ENCODE data around the gene SH3RF1. TPM values are rescaled to one million over a fixed set of nuclear protein-coding genes. Genes with fewer than 3 reads are reported as not detected.

SH3RF1 gene
- total RNA-seq, 1 experiment from 2014 or later, result 11.5 TPM

DNA sequence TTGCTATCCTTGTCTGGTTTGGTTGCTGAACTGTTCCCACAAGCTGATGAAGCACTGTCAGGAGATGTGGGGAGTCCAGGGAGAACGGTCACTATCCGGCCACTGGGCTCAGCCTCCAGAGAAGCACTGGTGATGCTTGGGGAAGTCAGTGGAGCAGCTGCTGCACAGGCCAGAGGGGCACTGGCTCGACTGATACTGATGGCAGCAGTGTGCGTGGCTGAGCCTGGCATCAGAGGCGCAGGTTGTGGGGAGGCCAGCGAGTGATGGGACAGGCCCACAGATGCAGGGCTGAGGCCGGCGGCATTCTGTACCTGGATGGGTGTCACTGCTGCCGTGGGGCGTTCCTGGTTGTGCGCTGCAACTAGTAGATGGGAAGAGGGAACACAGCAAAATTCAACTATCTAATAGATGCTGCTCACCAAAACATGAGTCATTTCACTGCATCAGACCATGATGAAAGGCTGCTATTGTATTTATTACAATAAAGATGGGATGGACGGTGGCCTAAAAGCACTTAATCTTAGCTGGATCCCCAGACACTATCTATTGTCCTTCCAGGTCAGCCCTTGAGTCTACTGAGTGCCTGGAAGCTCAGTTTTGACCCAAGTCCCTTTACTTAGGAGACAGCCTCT is 154.4 kb downstream of the SH3RF1 start:
- no peaks in the 10 kb centered on the region for H3K36me3 ChIP-seq (ENCODE audit: control insufficient read depth, insufficient read depth, low read length)
- H3K27ac ChIP-seq (ENCODE audit: low read length), result no peak overlapping the region
- in situ Hi-C loops (cut with HindIII; ENCODE audit: low pct_unique_long_range_greater_than_20kb, low sequenced_read_pairs) (no loop called here), intact Hi-C loops (cut with micrococcal nuclease; ENCODE audit: unreplicated experiment) (no loop called here)
- no peaks in the 10 kb centered on the region for H3K4me1 ChIP-seq (ENCODE audit: control insufficient read depth, insufficient read depth, low read length)
- H3K27me3 ChIP-seq (ENCODE audit: control insufficient read depth, insufficient read depth, low read length), result no peaks in the 10 kb centered on the region
- H3K9me3 ChIP-seq (ENCODE audit: control insufficient read depth, insufficient read depth, low read depth, low read length), result no peaks in the 10 kb centered on the region
- ChIA-PET CTCF (no interaction called here), POLR2A (no interaction called here)
- BruUV-seq (replicated peaks), result no TSS peak
- H3K4me3 ChIP-seq (ENCODE audit: low read depth in 2 of 2, low read length in 2 of 2), result no peak overlapping the region
- no peak for DNase-seq (ENCODE audit: low read depth, low spot score)
- ATAC-seq, result no peak
- no peak for TF ChIP-seq REST (IDR thresholded peaks at IDR 0.05; ENCODE audit: insufficient read depth in 1 of 2, low read depth in 2 of 2, low read length in 1 of 2)
- no peak for TF ChIP-seq POLR2AphosphoS5 (IDR thresholded peaks at IDR 0.05; ENCODE audit: low read depth, low read length)
- no peak for TF ChIP-seq SIN3A (IDR thresholded peaks at IDR 0.05; ENCODE audit: borderline replicate concordance, insufficient read depth, low read depth, low read length)
- TF ChIP-seq, protein P1, sequence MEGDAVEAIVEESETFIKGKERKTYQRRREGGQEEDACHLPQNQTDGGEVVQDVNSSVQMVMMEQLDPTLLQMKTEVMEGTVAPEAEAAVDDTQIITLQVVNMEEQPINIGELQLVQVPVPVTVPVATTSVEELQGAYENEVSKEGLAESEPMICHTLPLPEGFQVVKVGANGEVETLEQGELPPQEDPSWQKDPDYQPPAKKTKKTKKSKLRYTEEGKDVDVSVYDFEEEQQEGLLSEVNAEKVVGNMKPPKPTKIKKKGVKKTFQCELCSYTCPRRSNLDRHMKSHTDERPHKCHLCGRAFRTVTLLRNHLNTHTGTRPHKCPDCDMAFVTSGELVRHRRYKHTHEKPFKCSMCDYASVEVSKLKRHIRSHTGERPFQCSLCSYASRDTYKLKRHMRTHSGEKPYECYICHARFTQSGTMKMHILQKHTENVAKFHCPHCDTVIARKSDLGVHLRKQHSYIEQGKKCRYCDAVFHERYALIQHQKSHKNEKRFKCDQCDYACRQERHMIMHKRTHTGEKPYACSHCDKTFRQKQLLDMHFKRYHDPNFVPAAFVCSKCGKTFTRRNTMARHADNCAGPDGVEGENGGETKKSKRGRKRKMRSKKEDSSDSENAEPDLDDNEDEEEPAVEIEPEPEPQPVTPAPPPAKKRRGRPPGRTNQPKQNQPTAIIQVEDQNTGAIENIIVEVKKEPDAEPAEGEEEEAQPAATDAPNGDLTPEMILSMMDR (IDR thresholded peaks at IDR 0.05), result no peak
- TF ChIP-seq TCF7L2 (IDR thresholded peaks at IDR 0.05; ENCODE audit: low read depth, low read length), result no peak

GRCh38 chr4:169115897-169116254 is 154.9 kb downstream of the SH3RF1 start:
- no peaks in the 10 kb centered on the region for H3K27me3 ChIP-seq (ENCODE audit: control insufficient read depth, insufficient read depth, low read length)
- no peak overlapping the region for H3K27ac ChIP-seq (ENCODE audit: low read length)
- BruUV-seq (replicated peaks), result no TSS peak
- ATAC-seq (no peak), DNase-seq (ENCODE audit: low read depth, low spot score) (peak; percentile 67)
- H3K4me3 ChIP-seq (ENCODE audit: low read depth in 2 of 2, low read length in 2 of 2), result no peak overlapping the region
- ChIA-PET POLR2A (no interaction called here), CTCF (no interaction called here)
- no peaks in the 10 kb centered on the region for H3K4me1 ChIP-seq (ENCODE audit: control insufficient read depth, insufficient read depth, low read length)
- TF ChIP-seq REST (IDR thresholded peaks at IDR 0.05; ENCODE audit: insufficient read depth in 1 of 2, low read depth in 2 of 2, low read length in 1 of 2) (no peak), SIN3A (IDR thresholded peaks at IDR 0.05; ENCODE audit: borderline replicate concordance, insufficient read depth, low read depth, low read length) (no peak), POLR2AphosphoS5 (IDR thresholded peaks at IDR 0.05; ENCODE audit: low read depth, low read length) (no peak), TCF7L2 (IDR thresholded peaks at IDR 0.05; ENCODE audit: low read depth, low read length) (no peak)
- TF ChIP-seq, protein P1 (IDR thresholded peaks at IDR 0.05), result no peak
- H3K9me3 ChIP-seq (ENCODE audit: control insufficient read depth, insufficient read depth, low read depth, low read length), result no peaks in the 10 kb centered on the region
- intact Hi-C loops (cut with micrococcal nuclease; ENCODE audit: unreplicated experiment) (no loop called here), in situ Hi-C loops (cut with HindIII; ENCODE audit: low pct_unique_long_range_greater_than_20kb, low sequenced_read_pairs) (no loop called here)
- no peaks in the 10 kb centered on the region for H3K36me3 ChIP-seq (ENCODE audit: control insufficient read depth, insufficient read depth, low read length)
